Motor neuron (in vitro differentiated cells): ENCODE measurements around the gene CALM3. TPM values are rescaled to one million over a fixed set of nuclear protein-coding genes. Genes with fewer than 3 reads are reported as not detected.

Source experiments
- ATAC-seq, 8 experiments: fragments of 200-7000 bp; cut with Tn5 transposase; replicated peaks in 6 of 8; 2 replicates each; pipeline ENCODE4 v1.8.0; 2021; ENCODE audit warnings: mild to moderate bottlenecking in 8 of 8, moderate library complexity in 8 of 8
- H3K27ac ChIP-seq, 2 donors: fragments of 250-450 bp; sonication (Bioruptor Pico); 2 replicates each; pipeline ENCODE4 v1.9.0; 2021; ENCODE audit warnings: antibody characterized with exemption in 2 of 2, mild to moderate bottlenecking in 2 of 2, moderate library complexity in 1 of 2
- H3K4me1 ChIP-seq, 2 donors: fragments of 250-450 bp; sonication (Bioruptor Pico); replicated peaks in 1 of 2; 2 replicates each; pipeline ENCODE4 v1.6.1; 2021; ENCODE audit warnings: antibody characterized with exemption in 2 of 2, mild to moderate bottlenecking in 2 of 2, moderate library complexity in 1 of 2
- H3K4me3 ChIP-seq, 5 donors: fragments of 250-450 bp; sonication (Bioruptor Pico); 2 replicates each; pipeline ENCODE4 v1.9.0; 2021; ENCODE audit warnings: antibody characterized with exemption in 5 of 5, mild to moderate bottlenecking in 5 of 5, moderate library complexity in 4 of 5
- WGBS, 10 experiments: fragments of 450-650 bp; shearing (Covaris generic); methylation state at CpG; one replicate each; pipeline ENCODE4 v1.0.0; 2022; 5-methylcytosine and 5-hydroxymethylcytosine counted together
- in situ Hi-C, 9 experiments: fragments of 400-800 bp; cut with MboI; loops; one replicate each; pipeline ENCODE4 v1.15.0; 2021; ENCODE audit warnings: low sequenced_read_pairs in 9 of 9, low pct_unique_long_range_greater_than_20kb in 2 of 9; ENCODE audit not compliant: unreplicated experiment in 9 of 9
- total RNA-seq, 8 experiments: library from RNA; unstranded; fragments of 300-600 nt; gene quantifications; 2 replicates each; pipeline versions ENCODE4 v1.2.3 to v1.2.4, GENCODE V29; 2022

The CALM3 gene
- total RNA-seq, 8 experiments from 2014 or later, result 107 to 350 (median 224) TPM

- Histone ChIP-seq H3K4me1 (peaks cover 3 to 12% of the 10 kb centered on the region in 2 donors), H3K4me3 (no peak overlapping the region), H3K27ac (no peak overlapping the region)
- in situ Hi-C loops, result loop anchor here in 1 of 9 experiments (25.0 kb wide), 1 partner anchor 113 kb away; no protein-coding TSS in a partner anchor
- no peak for ATAC-seq
- whole genome bisulfite sequencing, 10 experiments, result 70 to 100% (median 94%) methylated on average over 1 to 6 of the region's 7 CpGs; no CpG with 5 or more reads in 1 of the 10 experiments
These were observed 49.3 kb downstream of the CALM3 start for GRCh38 chr19:46650445-46650844.

- peaks cover 3 to 19% of the 10 kb centered on the region in 2 donors for H3K4me1 ChIP-seq
- H3K27ac ChIP-seq, result peak overlapping the region in 1 of 2 donors; percentile 47
- H3K4me3 ChIP-seq, result no peak overlapping the region
- WGBS, 10 experiments, result 0 to 93% (median 56%) methylated on average over 1 to 7 of the region's 16 CpGs; no CpG with 5 or more reads in 4 of the 10 experiments
- in situ Hi-C loops, result loop anchor here in 1 of 9 experiments (25.0 kb wide), 1 partner anchor 117 kb away; no protein-coding TSS in a partner anchor
- ATAC-seq, result peak in 5 of 8 experiments; percentile 41 to 67 (median 52)
These were observed 53.6 kb downstream of the CALM3 start for GRCh38 chr19:46654621-46655152.

- no peak for ATAC-seq
- 81 to 100% (median 92%) methylated on average over 1 to 5 of the region's 5 CpGs for WGBS, 10 experiments
- H3K27ac ChIP-seq, result no peak overlapping the region
- peaks cover 3 to 20% of the 10 kb centered on the region in 2 donors for H3K4me1 ChIP-seq
- no peak overlapping the region for H3K4me3 ChIP-seq
- in situ Hi-C loops, result loop anchor here in 1 of 9 experiments (25.0 kb wide), 1 partner anchor 119 kb away; no protein-coding TSS in a partner anchor
These were observed 55.4 kb downstream of the CALM3 start for GRCh38 chr19:46656541-46656940.

GRCh38 chr19:46659151-46660007 is 58.2 kb downstream of the CALM3 start:
- WGBS, 10 experiments, result 0% methylated on average over 3 of the region's 28 CpGs; no CpG with 5 or more reads in 9 of the 10 experiments
- peak in 1 of 8 experiments; percentile 4 for ATAC-seq
- Histone ChIP-seq H3K4me3 (peak overlapping the region; percentile 48 to 80 (median 60)), H3K4me1 (peaks cover 5 to 19% of the 10 kb centered on the region in 2 donors), H3K27ac (peak overlapping the region in 1 of 2 donors; percentile 4)
- in situ Hi-C loops, result loop anchor here in 1 of 9 experiments (10.0 to 25.0 kb wide), 2 partner anchors 45 to 122 kb away; no protein-coding TSS in a partner anchor

- ATAC-seq, result no peak
- Histone ChIP-seq H3K4me3 (peak overlapping the region; percentile 48 to 80 (median 60)), H3K27ac (peak overlapping the region in 1 of 2 donors; percentile 4), H3K4me1 (peaks cover 2 to 13% of the 10 kb centered on the region in 2 donors)
- in situ Hi-C loops, result loop anchor here in 1 of 9 experiments (10.0 to 25.0 kb wide), 2 partner anchors 45 to 123 kb away; no protein-coding TSS in a partner anchor
- 0 to 20% (median 10%) methylated on average over 1 to 2 of the region's 14 CpGs; no CpG with 5 or more reads in 6 of the 10 experiments for WGBS, 10 experiments
These were observed 58.9 kb downstream of the CALM3 start for GRCh38 chr19:46660008-46660517.

Other genes with a start within 250 kb of the CALM3 start
- gene CCDC8, start 187.8 kb upstream of the CALM3 start, total RNA-seq, result 10 to 100 TPM in 6 of 8 experiments, 1 to 10 TPM in 1, under 1 TPM in 1; 0.92 to 30.9 (median 11.8) TPM
- 10 to 100 TPM in 5 of 8 experiments, under 1 TPM in 2, not detected in 1; 0.31 to 38.1 (median 22.2) TPM for gene PNMA8C, start 172.4 kb upstream of the CALM3 start, total RNA-seq
- 10 to 100 TPM in 7 of 8 experiments, 1 to 10 TPM in 1; 1.3 to 75.6 (median 46.4) TPM for gene PNMA8A, start 129.8 kb upstream of the CALM3 start, total RNA-seq
- 1 to 10 TPM in 5 of 8 experiments, under 1 TPM in 3; 0.09 to 7.7 (median 4.4) TPM for gene PNMA8B, start 105.5 kb upstream of the CALM3 start, total RNA-seq
- gene PTGIR, start 23.8 kb downstream of the CALM3 start, total RNA-seq, result 1 to 10 TPM in 1 of 8 experiments, under 1 TPM in 6, not detected in 1; 0.27 to 1.7 (median 0.51) TPM
- gene GNG8, start 34.9 kb downstream of the CALM3 start, total RNA-seq, result not detected
- gene DACT3, start 59.9 kb downstream of the CALM3 start, total RNA-seq, result 10 to 100 TPM in 4 of 8 experiments, 1 to 10 TPM in 4; 1.9 to 16.3 (median 10.4) TPM
- 10 to 100 TPM in 6 of 8 experiments, 1 to 10 TPM in 2; 6.5 to 33.2 (median 12.7) TPM for gene PRKD2, start 115.8 kb downstream of the CALM3 start, total RNA-seq
- 10 to 100 TPM; 10.7 to 32.8 (median 19.1) TPM for gene FKRP, start 144.7 kb downstream of the CALM3 start, total RNA-seq
- gene STRN4, start 145.1 kb downstream of the CALM3 start, total RNA-seq, result 10 to 100 TPM; 37.2 to 94.3 (median 75.1) TPM
- gene SLC1A5, start 187.3 kb downstream of the CALM3 start, total RNA-seq, result 10 to 100 TPM; 54.6 to 98.0 (median 77.7) TPM
- gene AP2S1, start 249.5 kb downstream of the CALM3 start, total RNA-seq, result 100 to 1,000 TPM; 115 to 265 (median 145) TPM